GM12878 (cell line): ENCODE results near the gene EXD3. TPM values are rescaled to one million over a fixed set of nuclear protein-coding genes. Genes with fewer than 3 reads are reported as not detected.

Source experiments
- ATAC-seq: fragments of 200-7000 bp; cut with Tn5 transposase; 3 replicates; pipeline ENCODE4 v1.9.1; 2020; ENCODE audit warnings: mild to moderate bottlenecking, moderate library complexity
- BruUV-seq: library from RNA; stranded (reverse); fragments of 400-500 nt; replicated peaks from 2 replicates; lab custom pipeline; 2021; lab: Mats Ljungman, UMichigan
- CTCF ChIA-PET: fragments of 300-600 bp; sonication (Branson Sonifier 250); formaldehyde crosslinking; extraction: SDS; loops from one replicate; lab custom pipeline; 2021; ENCODE audit warnings: inconsistent platforms; lab: Yijun Ruan, JAX
- POLR2A ChIA-PET: fragments of 350-600 bp; formaldehyde crosslinking; extraction: SDS; loops from one replicate; lab custom pipeline; 2021; ENCODE audit warnings: inconsistent platforms; lab: Charles Lee
- RAD21 ChIA-PET: fragments of 300-600 bp; sonication (Branson Sonifier 250); formaldehyde crosslinking; loops from one replicate; lab custom pipeline; 2023; ENCODE audit warnings: antibody characterized with exemption; ENCODE audit not compliant: unreplicated experiment; lab: Charles Lee
- SMC1A ChIA-PET: fragments of 300-600 bp; sonication (Branson Sonifier 250); formaldehyde crosslinking; loops from one replicate; lab custom pipeline; 2023; ENCODE audit not compliant: unreplicated experiment, uncharacterized antibody; lab: Charles Lee
- DNase-seq: peaks from one replicate; pipeline ENCODE4 v3.0.0-alpha.2; 2011; ENCODE audit warnings: low read depth, low spot score
- FAIRE-seq: peaks from 3 replicates; lab custom pipeline; 2011; peaks lifted over from hg19 to GRCh38; lab: Jason Lieb, UNC
- H2AFZ ChIP-seq: 2 replicates; pipeline ENCODE4 v1.6.0; 2011; ENCODE audit warnings: low read depth, low read length, control low read depth; ENCODE audit not compliant: control insufficient read depth
- H3K27ac ChIP-seq: 2 replicates; pipeline ENCODE4 v1.5.1; 2011; ENCODE audit warnings: control low read depth; ENCODE audit not compliant: control insufficient read depth, insufficient read depth
- H3K27me3 ChIP-seq, 2 experiments: replicated peaks in 1 of 2; 2 replicates each; pipeline versions ENCODE4 v1.6.0 to v1.6.1; 2011; ENCODE audit warnings: low read length in 1 of 2; ENCODE audit not compliant: control insufficient read depth in 2 of 2, insufficient read depth in 2 of 2
- H3K36me3 ChIP-seq, 2 experiments: 2 replicates each; pipeline ENCODE4 v1.5.1; 2011; ENCODE audit warnings: low read length in 1 of 2; ENCODE audit not compliant: control insufficient read depth in 2 of 2, insufficient read depth in 2 of 2
- H3K4me1 ChIP-seq: 2 replicates; pipeline ENCODE4 v1.6.1; 2011; ENCODE audit warnings: mild to moderate bottlenecking, low read length, moderate library complexity, mixed read lengths; ENCODE audit not compliant: control insufficient read depth, insufficient read depth
- H3K4me2 ChIP-seq: 2 replicates; pipeline ENCODE4 v1.6.0; 2011; ENCODE audit warnings: control low read depth; ENCODE audit not compliant: control insufficient read depth, insufficient read depth
- H3K4me3 ChIP-seq: fragments of 200-600 bp; sonication (generic); 2 replicates; pipeline ENCODE4 v1.5.1; 2016
- H3K79me2 ChIP-seq: 2 replicates; pipeline ENCODE4 v1.6.0; 2011; ENCODE audit warnings: low read length; ENCODE audit not compliant: control insufficient read depth, insufficient read depth
- H3K9ac ChIP-seq: 2 replicates; pipeline ENCODE4 v1.8.0; 2011; ENCODE audit warnings: low read length, control low read depth, mixed read lengths; ENCODE audit not compliant: control insufficient read depth, insufficient read depth
- H3K9me3 ChIP-seq: replicated peaks from 3 replicates; pipeline ENCODE4 v1.5.1; 2011; ENCODE audit warnings: mild to moderate bottlenecking, low read length; ENCODE audit not compliant: control insufficient read depth, insufficient read depth
- H4K20me1 ChIP-seq: 2 replicates; pipeline ENCODE4 v1.6.0; 2011; ENCODE audit not compliant: control insufficient read depth, insufficient read depth
- CTCF ChIP-seq, 3 experiments: IDR thresholded peaks in 2 of 3; conservative IDR thresholded peaks in 1 of 3; 2 replicates each; pipeline ENCODE4 v1.5.1; 2011; ENCODE audit warnings: low read depth in 3 of 3, low read length in 3 of 3, mild to moderate bottlenecking in 3 of 3, control low read depth in 2 of 3, moderate library complexity in 2 of 3, inconsistent platforms in 1 of 3, mixed read lengths in 1 of 3; ENCODE audit not compliant: control insufficient read depth in 2 of 3, insufficient read depth in 1 of 3; ENCODE audit errors: extremely low read depth in 1 of 3
- RUNX3 ChIP-seq: IDR thresholded peaks from 2 replicates; pipeline ENCODE4 v1.6.1; 2012; ENCODE audit warnings: low read length, inconsistent platforms
- SRF ChIP-seq, 2 experiments: IDR thresholded peaks; 2 replicates each; pipeline ENCODE4 v1.6.1; 2011; ENCODE audit warnings: low read depth in 2 of 2, low read length in 2 of 2, mild to moderate bottlenecking in 1 of 2, moderate library complexity in 1 of 2
- WGBS: methylation state at CpG from one replicate; pipeline ENCODE4 v1.1.6; 2016; ENCODE audit warnings: low lambda C conversion rate; ENCODE audit not compliant: insufficient replicate concordance, insufficient coverage; ENCODE audit errors: missing lambda C conversion rate; 5-methylcytosine and 5-hydroxymethylcytosine counted together
- in situ Hi-C: fragments of 300-500 bp; cut with MboI; formaldehyde crosslinking; loops from 9 replicates; pipeline ENCODE4 v1.14.3; 2018; ENCODE audit warnings: mixed read lengths
- intact Hi-C: fragments of 100-400 bp; cut with micrococcal nuclease; formaldehyde crosslinking; loops from one replicate; pipeline ENCODE4 v1.14.2; 2022; ENCODE audit not compliant: unreplicated experiment
- polyA plus RNA-seq, 11 experiments: library from polyadenylated mRNA; depleted of rRNA in 4 of 11; unstranded in 6 of 11; stranded (reverse) in 5 of 11; fragments of >200 nt; fragmentation: Nextera tagmentation in 4 of 11; fragmentation: Illumina TruSeq in 1 of 11; extraction: Ambion mirVana in 4 of 11; extraction: Trizol in 1 of 11; gene quantifications; 1 replicate in 1 of 11; 2 replicates in 10 of 11; pipeline versions ENCODE4 v1.2.1 to v1.2.3, GENCODE V29; 2011 to 2016; ENCODE audit warnings: inconsistent platforms in 2 of 11, missing spikeins in 2 of 11, low read depth in 1 of 11
- total RNA-seq, 4 experiments: library from RNA; depleted of rRNA in 3 of 4; stranded (reverse); fragments of >200 nt in 3 of 4; fragmentation: Illumina TruSeq in 1 of 4; extraction: Trizol in 1 of 4; gene quantifications; 2 replicates each; pipeline versions ENCODE4 v1.2.1 to v1.2.3, GENCODE V29; 2013 to 2021

Gene EXD3
- total and polyA plus RNA-seq, 10 of the 15 experiments (the other 5 are each of a cell fraction or from before 2014, with no cell fraction given): 0.21 to 7.1 (median 3.6) TPM

- peak overlapping the region; percentile 78 for H2AFZ ChIP-seq
- no peaks in the 10 kb centered on the region for H3K36me3 ChIP-seq
- H3K27ac ChIP-seq: peak overlapping the region; percentile 41
- ChIA-PET RAD21 (interaction anchor here (1.1 to 1.4 kb wide), 4 partner anchors 10 to 68 kb away, joined by 3 to 4 read pairs (median 4); no protein-coding TSS in a partner anchor), POLR2A (interaction anchor here (0.7 to 1.8 kb wide), 7 partner anchors 14 to 629 kb away, joined by 3 to 5 read pairs (median 3); partner anchors contain the start of genes NRARP, RNF208 and TUBB4B), SMC1A (interaction anchor here (0.8 to 0.9 kb wide), 2 partner anchors 10 to 120 kb away, joined by 3 to 4 read pairs; partner anchors contain the start of gene NRARP), CTCF (interaction anchor here (0.7 to 1.9 kb wide), 7 partner anchors 8 to 135 kb away, joined by 3 to 12 read pairs (median 5); partner anchors contain the start of gene NRARP)
- H3K27me3 ChIP-seq: no peaks in the 10 kb centered on the region; a peak in 1 of 4 replicates
- FAIRE-seq (no peak), DNase-seq (no peak), ATAC-seq (no peak)
- intact Hi-C loops: loop anchor here (2.0 to 10.0 kb wide), 3 partner anchors 23 to 120 kb away; partner anchors contain the start of gene NRARP
- H3K4me3 ChIP-seq: peak overlapping the region; percentile 84
- peak overlapping the region; percentile 94 for H3K4me2 ChIP-seq
- 2% methylated on average over 11 of the region's 11 CpGs for whole genome bisulfite sequencing
- in situ Hi-C loops: no loop called here
- peak overlapping the region; percentile 75 for H3K9ac ChIP-seq
- no peaks in the 10 kb centered on the region for H3K9me3 ChIP-seq
- no peaks in the 10 kb centered on the region for H4K20me1 ChIP-seq
- peak; percentile 32; the same call in 1 of the 2 replicates for TF ChIP-seq RUNX3
- TF ChIP-seq SRF (IDR thresholded peaks at IDR 0.05; ENCODE audit: low read depth in 2 of 2, low read length in 2 of 2): no peak
- no peak for TF ChIP-seq CTCF (IDR thresholded peaks at IDR 0.05 in 2 of 3, conservative IDR thresholded peaks at IDR 0.05 in 1 of 3; ENCODE audit: control insufficient read depth in 2 of 3, extremely low read depth in 1 of 3, insufficient read depth in 1 of 3, low read depth in 3 of 3, low read length in 3 of 3)
- no peaks in the 10 kb centered on the region; the same call in 1 of the 2 replicates for H3K4me1 ChIP-seq
- no TSS peak for BruUV-seq
- peaks cover 15% of the 10 kb centered on the region for H3K79me2 ChIP-seq
Measured at GRCh38 chr9:137421838-137422603, 941 bp downstream of the EXD3 start.
